ENCODE data around the gene CPSF2. TPM values are rescaled to one million over a fixed set of nuclear protein-coding genes. Genes with fewer than 3 reads are reported as not detected.
A peak's percentile ranks its signal among the peaks of the same experiment; 100 is the strongest.
"Not testable (repeated sequence)": the region's sequence is repeated elsewhere in the genome, so short reads cannot be mapped to it uniquely, and the experiment has no call there.

CPSF2 gene
- total and polyA plus RNA-seq, 2 of the 13 experiments (the other 11 are each of a cell fraction or from before 2014, with no cell fraction given): 14.3 to 67.9 TPM

GRCh38 chr14:92179178-92179577 is 57.4 kb downstream of the CPSF2 start:
- H3K9ac ChIP-seq (ENCODE audit: insufficient read depth, low read depth, low read length): not testable (repeated sequence)

GRCh38 chr14:92185559-92185958 is 63.8 kb downstream of the CPSF2 start:
- in situ Hi-C loops (cut with HindIII; ENCODE audit: extremely low pct_ligation_motif_present, low pct_unique_long_range_greater_than_20kb): no loop called here
- TF ChIP-seq, protein P1, sequence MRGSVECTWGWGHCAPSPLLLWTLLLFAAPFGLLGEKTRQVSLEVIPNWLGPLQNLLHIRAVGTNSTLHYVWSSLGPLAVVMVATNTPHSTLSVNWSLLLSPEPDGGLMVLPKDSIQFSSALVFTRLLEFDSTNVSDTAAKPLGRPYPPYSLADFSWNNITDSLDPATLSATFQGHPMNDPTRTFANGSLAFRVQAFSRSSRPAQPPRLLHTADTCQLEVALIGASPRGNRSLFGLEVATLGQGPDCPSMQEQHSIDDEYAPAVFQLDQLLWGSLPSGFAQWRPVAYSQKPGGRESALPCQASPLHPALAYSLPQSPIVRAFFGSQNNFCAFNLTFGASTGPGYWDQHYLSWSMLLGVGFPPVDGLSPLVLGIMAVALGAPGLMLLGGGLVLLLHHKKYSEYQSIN (CRISPR knock-in tag; IDR thresholded peaks at IDR 0.05; ENCODE audit: borderline replicate concordance): no peak
- TF ChIP-seq NCOA5 (CRISPR knock-in tag; IDR thresholded peaks at IDR 0.05): no peak
- 0 out of 2 replicates have a peak, but pooled peaks have one; percentile 35 for TF ChIP-seq GATAD2A (CRISPR knock-in tag; IDR thresholded peaks at IDR 0.05)
- peak; percentile 48 for TF ChIP-seq GABPB1 (CRISPR knock-in tag; IDR thresholded peaks at IDR 0.05)
- TF ChIP-seq CEBPB (IDR thresholded peaks at IDR 0.05; ENCODE audit: borderline replicate concordance, low read depth, low read length): peak; percentile 71
- TF ChIP-seq SATB2 (CRISPR knock-in tag; IDR thresholded peaks at IDR 0.05): no peak
- no peak for TF ChIP-seq IRF1 (CRISPR knock-in tag; IDR thresholded peaks at IDR 0.05; ENCODE audit: low read depth)
- no peak for TF ChIP-seq FOXA1 (IDR thresholded peaks at IDR 0.05)
- TF ChIP-seq FOXA1 (CRISPR knock-in tag; IDR thresholded peaks at IDR 0.05): peak; percentile 29; the same call in 1 of the 2 replicates
- no peak for TF ChIP-seq GTF2F1 (IDR thresholded peaks at IDR 0.05; ENCODE audit: low read length)
- peak; percentile 40; the same call in 1 of the 2 replicates for TF ChIP-seq ETV5 (CRISPR knock-in tag; IDR thresholded peaks at IDR 0.05; ENCODE audit: borderline replicate concordance)
- no peak for TF ChIP-seq TFAP4 (IDR thresholded peaks at IDR 0.05; ENCODE audit: borderline replicate concordance, low read depth)
- no peak for TF ChIP-seq CHD4 (IDR thresholded peaks at IDR 0.05; ENCODE audit: borderline replicate concordance, low read length)
- TF ChIP-seq SALL1 (CRISPR knock-in tag; IDR thresholded peaks at IDR 0.05): peak; percentile 48; the same call in 1 of the 2 replicates
- TF ChIP-seq BRD4 (CRISPR knock-in tag; IDR thresholded peaks at IDR 0.05): no peak
- peak; percentile 28; the same call in 1 of the 2 replicates for TF ChIP-seq CEBPG (CRISPR knock-in tag; IDR thresholded peaks at IDR 0.05)
- no peak for TF ChIP-seq HDAC1 (CRISPR knock-in tag; IDR thresholded peaks at IDR 0.05)
- TF ChIP-seq ZNF468 (CRISPR knock-in tag; IDR thresholded peaks at IDR 0.05): no peak
- no peak for TF ChIP-seq ZNF615 (CRISPR knock-in tag; IDR thresholded peaks at IDR 0.05; ENCODE audit: borderline replicate concordance)

More at GRCh38 chr14:92179178-92179577, 57.4 kb downstream of the CPSF2 start:
- ATAC-seq; POLR2A ChIA-PET; H2AFZ ChIP-seq (ENCODE audit: low read length); H3K4me3 ChIP-seq (replicated peaks in 1 of 3; ENCODE audit: insufficient read depth in 1 of 3, low read depth in 2 of 3, low read length in 3 of 3); BruUV-seq (replicated peaks); H3K36me3 ChIP-seq (replicated peaks in 1 of 2; ENCODE audit: control insufficient read depth in 1 of 2, insufficient read depth in 2 of 2, low read length in 2 of 2); in situ Hi-C loops (cut with HindIII; ENCODE audit: extremely low pct_ligation_motif_present, low pct_unique_long_range_greater_than_20kb); CTCF ChIA-PET (ENCODE audit: low intra/inter-chr PET ratio, low total read pairs); DNase-seq (ENCODE audit: low spot score); H3K4me2 ChIP-seq (ENCODE audit: low read depth, low read length); H3K9me3 ChIP-seq (ENCODE audit: low read length); H3K79me2 ChIP-seq (ENCODE audit: insufficient read depth, low read length); intact Hi-C loops (cut with micrococcal nuclease; ENCODE audit: unreplicated experiment); H4K20me1 ChIP-seq (ENCODE audit: insufficient read depth, low read length); H3K27ac ChIP-seq (ENCODE audit: extremely low read length, insufficient read depth, low read length); FAIRE-seq; H3K27me3 ChIP-seq (ENCODE audit: control insufficient read depth in 1 of 2, insufficient read depth in 2 of 2, low read length in 2 of 2); H3K4me1 ChIP-seq (ENCODE audit: insufficient read depth, low read length): not testable (repeated sequence)
- 0 out of 2 replicates have a peak, but pooled peaks have one; percentile 62 for TF ChIP-seq PCBP1 (IDR thresholded peaks at IDR 0.05; ENCODE audit: borderline replicate concordance, low read depth, low read length)
- TF ChIP-seq HNRNPK (IDR thresholded peaks at IDR 0.05; ENCODE audit: low read depth, low read length, poor library complexity, severe bottlenecking): peak; percentile 42

More at GRCh38 chr14:92185559-92185958, 63.8 kb downstream of the CPSF2 start:
- no TSS peak for BruUV-seq (replicated peaks)
- no peaks in the 10 kb centered on the region for H3K36me3 ChIP-seq (replicated peaks in 1 of 2; ENCODE audit: control insufficient read depth in 1 of 2, insufficient read depth in 2 of 2, low read length in 2 of 2)
- no peak overlapping the region for H2AFZ ChIP-seq (ENCODE audit: low read length)
- H3K79me2 ChIP-seq (ENCODE audit: insufficient read depth, low read length): no peaks in the 10 kb centered on the region
- FAIRE-seq (no peak), ATAC-seq (no peak; the same call in 2 of the 3 replicates), DNase-seq (ENCODE audit: low spot score) (no peak)
- peaks cover 8% of the 10 kb centered on the region for H3K4me1 ChIP-seq (ENCODE audit: insufficient read depth, low read length)
- H3K9ac ChIP-seq (ENCODE audit: insufficient read depth, low read depth, low read length): no peak overlapping the region
- H3K27ac ChIP-seq (ENCODE audit: extremely low read length, insufficient read depth, low read length): no peak overlapping the region
- H3K27me3 ChIP-seq (ENCODE audit: control insufficient read depth in 1 of 2, insufficient read depth in 2 of 2, low read length in 2 of 2): no peaks in the 10 kb centered on the region
- ChIA-PET POLR2A (no interaction called here), CTCF (ENCODE audit: low intra/inter-chr PET ratio, low total read pairs) (no interaction called here)
- H4K20me1 ChIP-seq (ENCODE audit: insufficient read depth, low read length): no peaks in the 10 kb centered on the region
- no peaks in the 10 kb centered on the region for H3K9me3 ChIP-seq (ENCODE audit: low read length)
- WGBS (ENCODE audit: low lambda C conversion rate): 0% methylated on average over 6 of the region's 6 CpGs
- intact Hi-C loops (cut with micrococcal nuclease; ENCODE audit: unreplicated experiment): no loop called here
- no peak overlapping the region for H3K4me3 ChIP-seq (replicated peaks in 1 of 3; ENCODE audit: insufficient read depth in 1 of 3, low read depth in 2 of 3, low read length in 3 of 3)
- H3K4me2 ChIP-seq (ENCODE audit: low read depth, low read length): no peak overlapping the region
